C4-2B (cell line): ENCODE data around the gene KHDC1.

Experiments used
- CTCF ChIP-seq: fragments of 450-650 bp; conservative IDR thresholded peaks from 2 replicates; pipeline ENCODE4 v1.5.1; 2017; ENCODE audit warnings: mild to moderate bottlenecking
- ZFX ChIP-seq: fragments of 450-650 bp; IDR thresholded peaks from 2 replicates; pipeline ENCODE4 v1.6.1; 2017

GRCh38 chr6:73282871-73283270 is 19.9 kb upstream of the KHDC1 start:
- TF ChIP-seq CTCF = no peak
- TF ChIP-seq ZFX = no peak
